ENCODE data around the gene SNPH.

DNA sequence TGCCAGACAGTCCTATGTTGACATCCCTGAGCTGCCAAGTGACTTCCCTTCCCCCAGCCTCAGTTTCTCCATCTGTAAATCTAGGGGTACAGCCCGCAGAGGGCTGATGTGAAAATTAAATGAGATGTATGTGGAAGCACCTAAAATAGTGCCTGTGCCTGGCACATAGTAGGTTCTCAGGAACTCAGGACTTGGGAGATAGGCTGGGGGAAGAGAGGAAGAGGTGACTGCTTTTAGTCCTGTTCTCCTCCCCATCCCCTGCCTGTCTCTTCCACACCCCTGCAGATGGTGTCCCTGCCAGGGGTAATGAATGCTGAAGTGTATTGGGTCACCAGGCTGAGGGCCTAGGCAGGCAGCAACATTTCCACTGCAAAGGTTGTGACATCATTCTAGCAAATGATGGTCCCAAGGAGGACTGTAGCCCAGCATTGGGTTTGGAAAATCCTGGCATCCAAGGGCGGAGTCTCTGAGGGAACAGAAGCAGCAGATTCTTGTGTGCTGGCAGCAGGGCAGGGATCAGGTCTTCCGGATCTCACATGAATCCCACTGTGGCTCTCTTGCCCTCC is 1.8 kb downstream of the SNPH start:
- TF ChIP-seq CTCF (conservative IDR thresholded peaks at IDR 0.05 in 1 of 2, IDR thresholded peaks at IDR 0.05 in 1 of 2; ENCODE audit: extremely low read depth in 1 of 2, insufficient read depth in 1 of 2, low read depth in 1 of 2, low read length in 2 of 2) = no peak
- no peak for TF ChIP-seq EZH2 (IDR thresholded peaks at IDR 0.05; ENCODE audit: borderline replicate concordance, low read length)

Measured in mammary epithelial cell (primary cell).